ENCODE data around the gene HDGF. TPM values are rescaled to one million over a fixed set of nuclear protein-coding genes. Genes with fewer than 3 reads are reported as not detected.

HDGF gene
- total and polyA plus RNA-seq, 2 experiments from 2014 or later: 106 to 251 TPM

GRCh38 chr1:156692441-156692924 is 59.0 kb downstream of the HDGF start:
- peak overlapping the region; percentile 55 for H3K4me3 Mint-ChIP-seq
- TF ChIP-seq ETS1 (IDR thresholded peaks at IDR 0.05) (no peak), JUNB (IDR thresholded peaks at IDR 0.05; ENCODE audit: unreplicated experiment) (no peak), POLR2AphosphoS5 (IDR thresholded peaks at IDR 0.05; ENCODE audit: low read depth) (no peak), ZNF331 (CRISPR knock-in tag; IDR thresholded peaks at IDR 0.05; ENCODE audit: low read depth) (no peak), CTCF (conservative IDR thresholded peaks at IDR 0.05; ENCODE audit: low read depth in 2 of 2) (no peak), EZH2 (IDR thresholded peaks at IDR 0.05; ENCODE audit: low read depth, unreplicated experiment) (no peak), STAT1 (IDR thresholded peaks at IDR 0.05; ENCODE audit: unreplicated experiment) (no peak)
- TF ChIP-seq, protein P1, sequence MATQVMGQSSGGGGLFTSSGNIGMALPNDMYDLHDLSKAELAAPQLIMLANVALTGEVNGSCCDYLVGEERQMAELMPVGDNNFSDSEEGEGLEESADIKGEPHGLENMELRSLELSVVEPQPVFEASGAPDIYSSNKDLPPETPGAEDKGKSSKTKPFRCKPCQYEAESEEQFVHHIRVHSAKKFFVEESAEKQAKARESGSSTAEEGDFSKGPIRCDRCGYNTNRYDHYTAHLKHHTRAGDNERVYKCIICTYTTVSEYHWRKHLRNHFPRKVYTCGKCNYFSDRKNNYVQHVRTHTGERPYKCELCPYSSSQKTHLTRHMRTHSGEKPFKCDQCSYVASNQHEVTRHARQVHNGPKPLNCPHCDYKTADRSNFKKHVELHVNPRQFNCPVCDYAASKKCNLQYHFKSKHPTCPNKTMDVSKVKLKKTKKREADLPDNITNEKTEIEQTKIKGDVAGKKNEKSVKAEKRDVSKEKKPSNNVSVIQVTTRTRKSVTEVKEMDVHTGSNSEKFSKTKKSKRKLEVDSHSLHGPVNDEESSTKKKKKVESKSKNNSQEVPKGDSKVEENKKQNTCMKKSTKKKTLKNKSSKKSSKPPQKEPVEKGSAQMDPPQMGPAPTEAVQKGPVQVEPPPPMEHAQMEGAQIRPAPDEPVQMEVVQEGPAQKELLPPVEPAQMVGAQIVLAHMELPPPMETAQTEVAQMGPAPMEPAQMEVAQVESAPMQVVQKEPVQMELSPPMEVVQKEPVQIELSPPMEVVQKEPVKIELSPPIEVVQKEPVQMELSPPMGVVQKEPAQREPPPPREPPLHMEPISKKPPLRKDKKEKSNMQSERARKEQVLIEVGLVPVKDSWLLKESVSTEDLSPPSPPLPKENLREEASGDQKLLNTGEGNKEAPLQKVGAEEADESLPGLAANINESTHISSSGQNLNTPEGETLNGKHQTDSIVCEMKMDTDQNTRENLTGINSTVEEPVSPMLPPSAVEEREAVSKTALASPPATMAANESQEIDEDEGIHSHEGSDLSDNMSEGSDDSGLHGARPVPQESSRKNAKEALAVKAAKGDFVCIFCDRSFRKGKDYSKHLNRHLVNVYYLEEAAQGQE (IDR thresholded peaks at IDR 0.05; ENCODE audit: unreplicated experiment): no peak
- H3K36me3 Mint-ChIP-seq (ENCODE audit: low read depth): peaks cover under 1% of the 10 kb centered on the region; the same call in 2 of the 3 replicates
- DNase-seq (ENCODE audit: low spot score): no peak
- Histone ChIP-seq H3K9me2 (ENCODE audit: insufficient read depth) (no peaks in the 10 kb centered on the region), H3K27ac (ENCODE audit: low read depth) (peak overlapping the region; percentile 96), H3K36me3 (ENCODE audit: insufficient read depth) (no peaks in the 10 kb centered on the region), H3K4me1 (ENCODE audit: insufficient read depth) (peaks cover 53% of the 10 kb centered on the region), H4K20me1 (replicated peaks; ENCODE audit: insufficient read depth) (no peaks in the 10 kb centered on the region), H2AFZ (no peak overlapping the region), H3K79me2 (replicated peaks; ENCODE audit: insufficient read depth) (no peaks in the 10 kb centered on the region), H3K27me3 (ENCODE audit: insufficient read depth) (peaks cover 22% of the 10 kb centered on the region), H3K4me2 (peak overlapping the region; percentile 89), H3K4me3 (peak overlapping the region; percentile 51), H3F3A (replicated peaks; ENCODE audit: low read depth) (peaks cover 36% of the 10 kb centered on the region)
- H3K9me3 Mint-ChIP-seq: no peaks in the 10 kb centered on the region; the same call in 2 of the 3 replicates
- ATAC-seq: peak; percentile 2; the same call in 2 of the 3 replicates
- H3K27ac Mint-ChIP-seq: peak overlapping the region; percentile 85
- H3K27me3 Mint-ChIP-seq (ENCODE audit: insufficient read depth, low read depth, poor library complexity): peaks cover 22% of the 10 kb centered on the region
- peaks cover 66% of the 10 kb centered on the region for H3K4me1 Mint-ChIP-seq

Other genes starting within 250 kb of the HDGF start
- 25.7 and 31.8 TPM in 2 replicates for gene IQGAP3, start 179.1 kb downstream of the HDGF start, total RNA-seq (2014; rRNA removed; shearing (Covaris generic))
- gene IQGAP3, start 179.1 kb downstream of the HDGF start, polyA plus RNA-seq (2016; fragmentation: Nextera tagmentation; extraction: Ambion mirVana): 11.9 and 12.8 TPM in 2 replicates
- not detected in 2 replicates for gene TTC24, start 172.0 kb downstream of the HDGF start, total RNA-seq (2014; rRNA removed; shearing (Covaris generic))
- not detected in 2 replicates for gene TTC24, start 172.0 kb downstream of the HDGF start, polyA plus RNA-seq (2016; fragmentation: Nextera tagmentation; extraction: Ambion mirVana)
- 62.6 and 87.5 TPM in 2 replicates for gene NAXE, start 159.9 kb downstream of the HDGF start, total RNA-seq (2014; rRNA removed; shearing (Covaris generic))
- gene NAXE, start 159.9 kb downstream of the HDGF start, polyA plus RNA-seq (2016; fragmentation: Nextera tagmentation; extraction: Ambion mirVana): 82.1 and 83.1 TPM in 2 replicates
- 58.9 and 95.7 TPM in 2 replicates for gene GPATCH4, start 150.2 kb downstream of the HDGF start, total RNA-seq (2014; rRNA removed; shearing (Covaris generic))
- gene GPATCH4, start 150.2 kb downstream of the HDGF start, polyA plus RNA-seq (2016; fragmentation: Nextera tagmentation; extraction: Ambion mirVana): 174 and 187 TPM in 2 replicates
- not detected in 2 replicates for gene HAPLN2, start 132.3 kb downstream of the HDGF start, total RNA-seq (2014; rRNA removed; shearing (Covaris generic))
- gene HAPLN2, start 132.3 kb downstream of the HDGF start, polyA plus RNA-seq (2016; fragmentation: Nextera tagmentation; extraction: Ambion mirVana): 0.53 TPM in 1 of 2 replicates, not detected in the other
- 5.5 and 8.0 TPM in 2 replicates for gene BCAN, start 109.6 kb downstream of the HDGF start, total RNA-seq (2014; rRNA removed; shearing (Covaris generic))
- gene BCAN, start 109.6 kb downstream of the HDGF start, polyA plus RNA-seq (2016; fragmentation: Nextera tagmentation; extraction: Ambion mirVana): 2.3 and 3.6 TPM in 2 replicates
- gene NES, start 74.3 kb downstream of the HDGF start, total RNA-seq (2014; rRNA removed; shearing (Covaris generic)): 85.3 and 95.9 TPM in 2 replicates
- 25.0 and 27.5 TPM in 2 replicates for gene NES, start 74.3 kb downstream of the HDGF start, polyA plus RNA-seq (2016; fragmentation: Nextera tagmentation; extraction: Ambion mirVana)
- 35.1 and 45.9 TPM in 2 replicates for gene CRABP2, start 46.1 kb downstream of the HDGF start, total RNA-seq (2014; rRNA removed; shearing (Covaris generic))
- 137 and 138 TPM in 2 replicates for gene CRABP2, start 46.1 kb downstream of the HDGF start, polyA plus RNA-seq (2016; fragmentation: Nextera tagmentation; extraction: Ambion mirVana)
- 12.9 and 18.3 TPM in 2 replicates for gene METTL25B, start 23.2 kb downstream of the HDGF start, total RNA-seq (2014; rRNA removed; shearing (Covaris generic))
- gene METTL25B, start 23.2 kb downstream of the HDGF start, polyA plus RNA-seq (2016; fragmentation: Nextera tagmentation; extraction: Ambion mirVana): 18.1 and 21.1 TPM in 2 replicates
- 34.9 and 50.9 TPM in 2 replicates for gene ISG20L2, start 22.9 kb downstream of the HDGF start, total RNA-seq (2014; rRNA removed; shearing (Covaris generic))
- 22.2 and 23.1 TPM in 2 replicates for gene ISG20L2, start 22.9 kb downstream of the HDGF start, polyA plus RNA-seq (2016; fragmentation: Nextera tagmentation; extraction: Ambion mirVana)
- 18.8 and 23.8 TPM in 2 replicates for gene MRPL24, start 10.6 kb downstream of the HDGF start, total RNA-seq (2014; rRNA removed; shearing (Covaris generic))
- 45.7 and 52.4 TPM in 2 replicates for gene MRPL24, start 10.6 kb downstream of the HDGF start, polyA plus RNA-seq (2016; fragmentation: Nextera tagmentation; extraction: Ambion mirVana)
- gene PRCC, start 15.9 kb upstream of the HDGF start, total RNA-seq (2014; rRNA removed; shearing (Covaris generic)): 58.6 and 72.9 TPM in 2 replicates
- gene PRCC, start 15.9 kb upstream of the HDGF start, polyA plus RNA-seq (2016; fragmentation: Nextera tagmentation; extraction: Ambion mirVana): 65.3 and 66.2 TPM in 2 replicates
- 3.4 and 11.5 TPM in 2 replicates for gene SH2D2A, start 65.2 kb upstream of the HDGF start, total RNA-seq (2014; rRNA removed; shearing (Covaris generic))
- gene SH2D2A, start 65.2 kb upstream of the HDGF start, polyA plus RNA-seq (2016; fragmentation: Nextera tagmentation; extraction: Ambion mirVana): 4.6 and 5.5 TPM in 2 replicates
- gene INSRR, start 107.4 kb upstream of the HDGF start, total RNA-seq (2014; rRNA removed; shearing (Covaris generic)): not detected in 2 replicates
- not detected in 2 replicates for gene INSRR, start 107.4 kb upstream of the HDGF start, polyA plus RNA-seq (2016; fragmentation: Nextera tagmentation; extraction: Ambion mirVana)
- 0.08 and 0.42 TPM in 2 replicates for gene NTRK1, start 109.2 kb upstream of the HDGF start, total RNA-seq (2014; rRNA removed; shearing (Covaris generic))
- 0.23 and 0.45 TPM in 2 replicates for gene NTRK1, start 109.2 kb upstream of the HDGF start, polyA plus RNA-seq (2016; fragmentation: Nextera tagmentation; extraction: Ambion mirVana)
- gene PEAR1, start 142.0 kb upstream of the HDGF start, total RNA-seq (2014; rRNA removed; shearing (Covaris generic)): 0.28 and 0.47 TPM in 2 replicates
- gene PEAR1, start 142.0 kb upstream of the HDGF start, polyA plus RNA-seq (2016; fragmentation: Nextera tagmentation; extraction: Ambion mirVana): 0.10 and 0.47 TPM in 2 replicates
- not detected in 2 replicates for gene LRRC71, start 169.0 kb upstream of the HDGF start, total RNA-seq (2014; rRNA removed; shearing (Covaris generic))
- 0.24 and 0.31 TPM in 2 replicates for gene LRRC71, start 169.0 kb upstream of the HDGF start, polyA plus RNA-seq (2016; fragmentation: Nextera tagmentation; extraction: Ambion mirVana)

Measured in GM23338 (cell line).